ENCODE measurements around the gene SASS6.

DNA sequence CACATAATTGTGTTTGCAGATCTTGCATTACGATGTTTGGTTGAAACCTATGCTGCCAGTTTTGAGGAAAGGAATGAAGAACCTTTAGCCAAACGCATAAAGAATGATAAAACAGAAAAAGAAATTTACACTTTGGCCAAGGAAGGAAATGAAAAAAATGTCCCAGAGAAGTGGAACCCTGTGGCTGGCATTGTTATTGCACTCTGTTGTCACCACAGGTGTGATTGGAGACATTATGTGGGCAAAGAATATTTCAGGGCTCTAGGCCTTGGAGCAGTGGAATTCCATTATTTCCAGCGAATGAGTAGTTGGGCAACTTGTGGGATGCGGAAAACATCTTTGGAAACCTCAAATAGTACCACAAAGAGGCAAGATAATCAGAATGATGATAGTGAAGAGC, 15.1 kb upstream of the SASS6 start:
- TF ChIP-seq EP300 (IDR thresholded peaks at IDR 0.05; ENCODE audit: borderline replicate concordance) (no peak), EGR1 (IDR thresholded peaks at IDR 0.05) (no peak), TEAD4 (IDR thresholded peaks at IDR 0.05) (no peak), ZBTB7A (IDR thresholded peaks at IDR 0.05; ENCODE audit: low read depth) (no peak)
